WTC11 (cell line): ENCODE measurements around the gene HLA-DRB5. TPM values are rescaled to one million over a fixed set of nuclear protein-coding genes. Genes with fewer than 3 reads are reported as not detected.

Experiments used
- ATAC-seq: fragments of 200-7000 bp; cut with Tn5 transposase; 2 replicates; pipeline ENCODE4 v1.10.0; 2021; ENCODE audit warnings: mild to moderate bottlenecking, moderate library complexity
- CTCF ChIA-PET: fragments of 300-600 bp; sonication (Branson Sonifier 250); formaldehyde crosslinking; loops from one replicate; lab custom pipeline; 2021; ENCODE audit warnings: antibody characterized with exemption; lab: Charles Lee
- POLR2A ChIA-PET: fragments of 350-600 bp; sonication (Branson Sonifier 250); formaldehyde crosslinking; loops from one replicate; lab custom pipeline; 2021; ENCODE audit warnings: antibody characterized with exemption; lab: Charles Lee
- DNase-seq: peaks from one replicate; pipeline ENCODE4 v3.0.0; 2021; ENCODE audit warnings: low spot score
- H3K27ac Mint-ChIP-seq: 2 replicates; pipeline ENCODE4 v1.8.0; 2021; ENCODE audit warnings: mixed read lengths
- H3K27me3 Mint-ChIP-seq: 2 replicates; pipeline ENCODE4 v1.8.0; 2021; ENCODE audit warnings: low read depth, mild to moderate bottlenecking, moderate library complexity, mixed read lengths
- H3K36me3 Mint-ChIP-seq: 2 replicates; pipeline ENCODE4 v1.8.0; 2021; ENCODE audit warnings: mixed read lengths
- H3K4me1 Mint-ChIP-seq: 2 replicates; pipeline ENCODE4 v1.8.0; 2022; ENCODE audit warnings: mixed read lengths
- H3K4me3 Mint-ChIP-seq: 2 replicates; pipeline ENCODE4 v1.8.0; 2021; ENCODE audit warnings: mild to moderate bottlenecking, moderate library complexity, mixed read lengths
- H3K9me3 Mint-ChIP-seq: 2 replicates; pipeline ENCODE4 v1.8.0; 2021; ENCODE audit warnings: mixed read lengths
- ATF1 ChIP-seq: sonication (generic); formaldehyde crosslinking; IDR thresholded peaks from 2 replicates; pipeline ENCODE4 v1.8.1; 2023; ENCODE audit warnings: mild to moderate bottlenecking, moderate library complexity, missing genetic modification reagents
- ATF3 ChIP-seq: sonication (generic); formaldehyde crosslinking; conservative IDR thresholded peaks from 2 replicates; pipeline ENCODE4 v1.8.1; 2022; ENCODE audit warnings: mild to moderate bottlenecking, missing genetic modification reagents
- ATF6 ChIP-seq: sonication (generic); formaldehyde crosslinking; IDR thresholded peaks from 2 replicates; pipeline ENCODE4 v1.8.1; 2023; ENCODE audit warnings: mild to moderate bottlenecking, missing genetic modification reagents
- E2F4 ChIP-seq: sonication (generic); formaldehyde crosslinking; IDR thresholded peaks from 2 replicates; pipeline ENCODE4 v1.8.1; 2022; ENCODE audit warnings: low read depth, mild to moderate bottlenecking, moderate library complexity, missing genetic modification reagents, borderline replicate concordance
- E2F5 ChIP-seq: sonication (generic); formaldehyde crosslinking; IDR thresholded peaks from 2 replicates; pipeline ENCODE4 v1.8.1; 2022; ENCODE audit warnings: mild to moderate bottlenecking, moderate library complexity, missing genetic modification reagents
- FOXK1 ChIP-seq: sonication (generic); formaldehyde crosslinking; IDR thresholded peaks from 2 replicates; pipeline ENCODE4 v1.8.0; 2022; ENCODE audit warnings: mild to moderate bottlenecking, moderate library complexity, missing genetic modification reagents
- IRF1 ChIP-seq: sonication (generic); formaldehyde crosslinking; IDR thresholded peaks from 2 replicates; pipeline ENCODE4 v1.8.0; 2023; ENCODE audit warnings: missing genetic modification reagents
- IRF2 ChIP-seq: sonication (generic); formaldehyde crosslinking; IDR thresholded peaks from 2 replicates; pipeline ENCODE4 v1.8.0; 2022; ENCODE audit warnings: low read depth, missing genetic modification reagents, borderline replicate concordance
- JAZF1 ChIP-seq: fragments of 250-450 bp; sonication (Bioruptor Pico); IDR thresholded peaks from 2 replicates; pipeline ENCODE4 v1.9.0; 2021; ENCODE audit warnings: moderate library complexity, mild to moderate bottlenecking, inconsistent platforms
- NFATC4 ChIP-seq: fragments of 250-450 bp; sonication (Bioruptor Pico); IDR thresholded peaks from 2 replicates; pipeline ENCODE4 v1.9.0; 2021; ENCODE audit warnings: mild to moderate bottlenecking
- NFE2L1 ChIP-seq: sonication (generic); formaldehyde crosslinking; IDR thresholded peaks from 2 replicates; pipeline ENCODE4 v1.8.1; 2023; ENCODE audit warnings: missing genetic modification reagents
- NR1H2 ChIP-seq: sonication (generic); formaldehyde crosslinking; IDR thresholded peaks from 2 replicates; pipeline ENCODE4 v1.9.0; 2021; ENCODE audit warnings: mild to moderate bottlenecking, moderate library complexity, missing genetic modification reagents
- NR2C2 ChIP-seq: sonication (generic); formaldehyde crosslinking; IDR thresholded peaks from 2 replicates; pipeline ENCODE4 v1.8.0; 2022; ENCODE audit warnings: mild to moderate bottlenecking, missing genetic modification reagents
- NR3C1 ChIP-seq: sonication (generic); formaldehyde crosslinking; conservative IDR thresholded peaks from 2 replicates; pipeline ENCODE4 v1.8.1; 2023; ENCODE audit warnings: low read depth, mild to moderate bottlenecking, missing genetic modification reagents
- OVOL2 ChIP-seq: fragments of 250-450 bp; sonication (Bioruptor Pico); IDR thresholded peaks from 2 replicates; pipeline ENCODE4 v1.9.0; 2021; ENCODE audit warnings: mild to moderate bottlenecking, borderline replicate concordance
- PRRX2 ChIP-seq: fragments of 250-450 bp; sonication (Bioruptor Pico); IDR thresholded peaks from 2 replicates; pipeline ENCODE4 v1.8.0; 2021; ENCODE audit warnings: mild to moderate bottlenecking
- SP1 ChIP-seq: sonication (generic); formaldehyde crosslinking; conservative IDR thresholded peaks from 2 replicates; pipeline ENCODE4 v1.8.1; 2022; ENCODE audit warnings: missing genetic modification reagents
- TCF7 ChIP-seq: sonication (generic); formaldehyde crosslinking; IDR thresholded peaks from 2 replicates; pipeline ENCODE4 v1.8.0; 2022; ENCODE audit warnings: mild to moderate bottlenecking, low read depth, missing genetic modification reagents, moderate library complexity
- USF2 ChIP-seq: sonication (generic); formaldehyde crosslinking; IDR thresholded peaks from 2 replicates; pipeline ENCODE4 v1.8.1; 2023; ENCODE audit warnings: mild to moderate bottlenecking, missing genetic modification reagents, moderate library complexity
- ZNF219 ChIP-seq: sonication (generic); formaldehyde crosslinking; IDR thresholded peaks from 2 replicates; pipeline ENCODE4 v1.8.0; 2023; ENCODE audit warnings: missing genetic modification reagents, mild to moderate bottlenecking, borderline replicate concordance
- ZNF512 ChIP-seq: sonication (generic); formaldehyde crosslinking; IDR thresholded peaks from 2 replicates; pipeline ENCODE4 v1.8.1; 2022; ENCODE audit warnings: missing genetic modification reagents, borderline replicate concordance
- total RNA-seq: library from RNA; stranded (reverse); gene quantifications from 3 replicates; pipeline ENCODE4 v1.2.3, GENCODE V29; 2021

The HLA-DRB5 gene
- total RNA-seq, 1 experiment from 2014 or later, result not detected

GRCh38 chr6:32566957-32567356 lies 36.9 kb upstream of the HLA-DRB5 start (continued):
- TF ChIP-seq E2F4, result no peak

- Mint-ChIP-seq H3K4me1 (no peaks in the 10 kb centered on the region), H3K27me3 (no peaks in the 10 kb centered on the region; the same call in 1 of the 2 replicates), H3K9me3 (peaks cover 4% of the 10 kb centered on the region), H3K27ac (no peak overlapping the region), H3K36me3 (no peaks in the 10 kb centered on the region), H3K4me3 (no peak overlapping the region)
- no peak for DNase-seq
- ATAC-seq, result no peak
- ChIA-PET POLR2A (no interaction called here), CTCF (no interaction called here)
- no peak for TF ChIP-seq NR2C2 (CRISPR knock-in tag)
- TF ChIP-seq IRF1 (CRISPR knock-in tag), result no peak
- TF ChIP-seq NFATC4, result no peak
- no peak for TF ChIP-seq ATF1 (CRISPR knock-in tag)
- TF ChIP-seq FOXK1 (CRISPR knock-in tag), result no peak
- TF ChIP-seq USF2 (CRISPR knock-in tag), result no peak
- TF ChIP-seq ZNF219 (CRISPR knock-in tag), result no peak
- no peak for TF ChIP-seq JAZF1 (CRISPR knock-in tag)
- no peak for TF ChIP-seq PRRX2 (CRISPR knock-in tag)
- no peak for TF ChIP-seq ATF3 (CRISPR knock-in tag)
- no peak for TF ChIP-seq ATF6 (CRISPR knock-in tag)
- TF ChIP-seq IRF2 (CRISPR knock-in tag), result no peak
- TF ChIP-seq NFE2L1 (CRISPR knock-in tag), result no peak
- no peak for TF ChIP-seq ZNF512 (CRISPR knock-in tag)
- TF ChIP-seq NR3C1 (CRISPR knock-in tag), result no peak
- TF ChIP-seq OVOL2 (CRISPR knock-in tag), result no peak
- no peak for TF ChIP-seq SP1 (CRISPR knock-in tag)
- TF ChIP-seq TCF7 (CRISPR knock-in tag), result no peak
- TF ChIP-seq E2F5 (CRISPR knock-in tag), result no peak
- no peak for TF ChIP-seq NR1H2 (CRISPR knock-in tag)
These were observed 35.4 kb upstream of the HLA-DRB5 start for GRCh38 chr6:32565511-32565910.
